Common myeloid progenitor, CD34-positive (primary cell): ENCODE data around the gene DCAKD.

Experiments
- CTCF ChIA-PET: fragments of 350-600 bp; sonication (Branson Sonifier 250); formaldehyde crosslinking; loops from one replicate; lab custom pipeline; 2021; ENCODE audit warnings: antibody characterized with exemption; lab: Charles Lee
- POLR2A ChIA-PET: fragments of 350-600 bp; sonication (Branson Sonifier 250); formaldehyde crosslinking; loops from one replicate; lab custom pipeline; 2021; ENCODE audit warnings: antibody characterized with exemption; lab: Charles Lee
- DNase-seq, 3 donors: peaks; one replicate each; pipeline versions ENCODE4 v3.0.0 to v3.0.0-alpha.2; 2013
- H3K27ac ChIP-seq, 2 experiments: 1 replicate in 1 of 2; 2 replicates in 1 of 2; pipeline ENCODE4 v1.7.0; 2013; ENCODE audit warnings: inconsistent platforms in 2 of 2, low read length in 2 of 2, mild to moderate bottlenecking in 2 of 2, low read depth in 1 of 2, moderate library complexity in 1 of 2; ENCODE audit not compliant: severe bottlenecking in 2 of 2, insufficient read depth in 1 of 2, poor library complexity in 1 of 2
- H3K27me3 ChIP-seq, 5 experiments: replicated peaks in 2 of 5; 1 replicate in 3 of 5; 2 replicates in 2 of 5; pipeline versions ENCODE4 v1.6.1 to v1.7.0; 2013; ENCODE audit warnings: low read length in 4 of 5, mild to moderate bottlenecking in 2 of 5, moderate library complexity in 2 of 5, inconsistent platforms in 1 of 5; ENCODE audit not compliant: insufficient read depth in 5 of 5, control insufficient read depth in 4 of 5
- H3K36me3 ChIP-seq, 4 experiments: 1 replicate in 2 of 4; 2 replicates in 2 of 4; pipeline versions ENCODE4 v1.6.1 to v1.7.0; 2013; ENCODE audit warnings: low read length in 3 of 4, control low read depth in 1 of 4, mild to moderate bottlenecking in 1 of 4; ENCODE audit not compliant: control insufficient read depth in 4 of 4, insufficient read depth in 4 of 4
- H3K4me1 ChIP-seq, 4 experiments: 1 replicate in 3 of 4; 2 replicates in 1 of 4; pipeline versions ENCODE4 v1.6.1 to v1.7.1; 2013; ENCODE audit warnings: low read length in 3 of 4, mild to moderate bottlenecking in 3 of 4, control low read depth in 1 of 4, inconsistent platforms in 1 of 4, moderate library complexity in 1 of 4; ENCODE audit not compliant: control insufficient read depth in 4 of 4, insufficient read depth in 4 of 4; ENCODE audit errors: control extremely low read depth in 1 of 4
- H3K4me3 ChIP-seq, 7 experiments: 1 replicate in 4 of 7; 2 replicates in 3 of 7; pipeline versions ENCODE4 v1.5.1 to v1.7.0; 2013; ENCODE audit warnings: mild to moderate bottlenecking in 7 of 7, low read length in 6 of 7, moderate library complexity in 6 of 7, inconsistent platforms in 2 of 7, low read depth in 2 of 7, control low read depth in 1 of 7; ENCODE audit not compliant: insufficient read depth in 4 of 7, control insufficient read depth in 1 of 7; ENCODE audit errors: extremely low read depth in 1 of 7
- H3K9me3 ChIP-seq, 5 experiments: 1 replicate in 4 of 5; 2 replicates in 1 of 5; pipeline versions ENCODE4 v1.6.1 to v1.7.1; 2013; ENCODE audit warnings: low read length in 4 of 5, mild to moderate bottlenecking in 2 of 5, inconsistent platforms in 1 of 5, low read depth in 1 of 5, moderate library complexity in 1 of 5; ENCODE audit not compliant: control insufficient read depth in 4 of 5, insufficient read depth in 2 of 5; ENCODE audit errors: control extremely low read depth in 1 of 5
- WGBS: methylation state at CpG from one replicate; pipeline ENCODE4 v1.1.5; 2013; ENCODE audit not compliant: insufficient coverage; 5-methylcytosine and 5-hydroxymethylcytosine counted together

The DCAKD gene

DNA sequence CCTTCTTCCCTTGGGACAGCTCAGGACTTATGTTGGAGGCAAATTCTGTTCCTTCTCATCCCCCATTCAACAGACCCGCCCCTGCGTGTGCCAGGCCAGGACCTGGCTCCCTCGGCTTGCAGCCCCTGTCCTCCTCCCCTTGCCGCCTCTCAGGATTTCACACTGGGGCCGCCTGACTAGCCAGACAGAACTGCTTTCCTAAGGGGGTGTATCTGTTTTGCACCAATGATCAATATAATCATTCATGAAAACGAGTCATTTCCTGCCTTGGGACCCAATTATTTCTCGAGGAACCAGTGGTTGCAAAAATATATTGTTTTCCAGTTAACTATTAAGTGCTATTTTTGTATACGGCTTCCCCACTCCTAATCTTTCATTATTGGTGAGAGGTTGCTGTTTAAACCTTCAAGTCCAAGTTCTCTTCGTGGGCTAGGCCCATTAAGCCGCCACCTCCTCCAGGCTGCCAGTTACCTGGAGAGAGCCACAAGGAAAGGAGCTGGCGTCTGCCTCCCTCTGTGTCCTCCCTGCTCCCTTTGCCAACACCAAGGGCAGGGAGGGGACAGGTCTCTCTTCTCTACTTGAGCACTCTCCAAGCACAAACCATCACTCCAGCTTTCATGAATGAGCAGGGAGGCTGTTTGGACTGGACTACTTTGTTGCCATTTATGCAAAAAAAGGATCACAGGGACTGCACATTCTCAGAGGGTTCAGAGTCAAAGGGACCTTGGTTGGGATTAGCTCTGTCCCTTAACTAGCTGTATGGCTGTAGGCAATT, 8.9 kb downstream of the DCAKD start:
- ChIA-PET CTCF (interaction anchor here (1.2 kb wide), 1 partner anchor 122 kb away, joined by 4 read pairs; no protein-coding TSS in a partner anchor), POLR2A (interaction anchor here (0.6 kb wide), 1 partner anchor 1792 kb away, joined by 3 read pairs; no protein-coding TSS in a partner anchor)
- Histone ChIP-seq H3K4me3 (no peak overlapping the region), H3K4me1 (peaks cover 0 to 1% (median 0%) of the 10 kb centered on the region in 4 experiments), H3K36me3 (peaks cover 0 to 10% (median 5%) of the 10 kb centered on the region in 4 experiments), H3K27ac (no peak overlapping the region), H3K27me3 (no peaks in the 10 kb centered on the region), H3K9me3 (no peaks in the 10 kb centered on the region)
- WGBS = 97% methylated on average over 5 of the region's 11 CpGs
- no peak for DNase-seq

DNA sequence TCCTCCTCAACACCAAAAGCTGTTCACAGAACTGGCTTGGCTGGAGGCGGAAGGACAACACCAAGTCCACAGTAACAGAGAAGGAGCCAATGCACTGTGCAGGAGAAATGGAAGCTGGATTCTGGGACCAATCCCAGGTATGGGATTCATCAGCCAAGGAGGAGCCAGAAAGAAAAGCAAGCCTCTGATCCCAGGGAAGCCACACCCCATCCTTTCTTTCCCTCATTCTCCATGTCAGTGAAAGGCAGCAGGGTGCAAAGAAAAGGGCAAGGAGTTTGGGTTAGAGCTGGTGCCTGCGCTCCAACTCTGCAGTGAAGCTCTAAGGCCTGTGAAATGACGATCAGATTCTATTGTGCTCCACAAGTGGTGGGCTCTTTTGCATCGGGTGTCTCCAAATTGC, 11.0 kb downstream of the DCAKD start:
- peaks cover 0 to 10% (median 9%) of the 10 kb centered on the region in 4 experiments for H3K36me3 ChIP-seq
- no peaks in the 10 kb centered on the region for H3K9me3 ChIP-seq
- WGBS = 100% methylated on average over 1 of the region's 4 CpGs
- ChIA-PET CTCF (interaction anchor here (4.2 kb wide), 1 partner anchor 20 kb away, joined by 23 read pairs; no protein-coding TSS in a partner anchor), POLR2A (no interaction called here)
- H3K4me1 ChIP-seq = peaks cover 0 to 1% (median 0%) of the 10 kb centered on the region in 4 experiments
- H3K27me3 ChIP-seq = no peaks in the 10 kb centered on the region
- H3K27ac ChIP-seq = no peak overlapping the region
- DNase-seq = no peak
- no peak overlapping the region for H3K4me3 ChIP-seq

DNA sequence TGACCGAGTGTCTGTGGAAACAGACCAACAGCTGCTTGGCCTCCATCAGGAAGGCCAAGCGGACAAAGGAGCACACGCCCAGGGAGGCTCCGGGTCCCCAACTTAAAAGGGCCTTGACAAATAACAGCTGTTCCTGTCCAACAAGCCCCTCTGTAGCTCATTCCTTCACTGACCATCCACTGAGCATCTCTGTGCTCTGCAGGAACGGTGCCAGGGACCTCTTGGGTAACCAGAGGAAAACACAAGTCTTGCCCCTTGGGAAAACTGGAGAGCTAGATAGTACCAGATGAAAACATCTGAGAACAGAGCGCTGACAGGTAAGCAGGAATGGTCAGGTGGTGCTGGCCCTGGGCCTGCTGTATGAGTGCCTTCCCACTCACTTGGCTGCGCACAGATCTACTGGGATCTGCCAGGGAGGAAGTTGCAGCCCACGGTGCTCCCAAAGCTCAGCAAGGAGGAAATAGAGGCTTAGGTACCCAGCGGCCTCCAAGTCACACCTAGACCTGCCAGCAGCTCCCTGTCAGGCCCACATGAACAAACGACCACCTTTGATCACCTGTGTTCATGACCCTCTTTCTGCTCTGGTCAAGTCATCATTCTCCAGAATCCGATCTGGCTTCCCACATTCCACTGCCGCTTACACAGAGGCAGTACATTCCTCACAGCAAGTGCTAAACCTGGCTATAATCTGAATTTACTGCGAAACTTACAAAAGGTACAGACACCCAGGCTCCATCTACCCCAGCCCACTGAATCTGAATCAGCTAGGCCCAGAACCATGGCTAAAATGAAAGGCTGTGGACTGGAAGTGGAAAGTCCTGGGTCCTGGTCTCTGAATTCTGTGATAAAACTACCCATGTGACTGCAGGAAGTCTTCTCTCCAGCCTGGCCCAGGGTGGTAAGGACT, 12.5 kb downstream of the DCAKD start:
- CTCF ChIA-PET = interaction anchor here (0.8 to 4.2 kb wide), 4 partner anchors 10 to 61 kb away, joined by 3 to 23 read pairs (median 3); no protein-coding TSS in a partner anchor
- no peak overlapping the region for H3K4me3 ChIP-seq
- no peak for DNase-seq
- H3K36me3 ChIP-seq = peaks cover 2 to 21% (median 16%) of the 10 kb centered on the region in 4 experiments
- POLR2A ChIA-PET = interaction anchor here (0.5 kb wide), 1 partner anchor 88 kb away, joined by 4 read pairs; no protein-coding TSS in a partner anchor
- 89% methylated on average over 12 of the region's 13 CpGs for WGBS
- H3K27ac ChIP-seq = peak overlapping the region in 1 of 2 experiments; percentile 34
- no peaks in the 10 kb centered on the region for H3K27me3 ChIP-seq
- peaks cover 0 to 1% (median 0%) of the 10 kb centered on the region in 4 experiments for H3K4me1 ChIP-seq
- H3K9me3 ChIP-seq = no peaks in the 10 kb centered on the region

DNA sequence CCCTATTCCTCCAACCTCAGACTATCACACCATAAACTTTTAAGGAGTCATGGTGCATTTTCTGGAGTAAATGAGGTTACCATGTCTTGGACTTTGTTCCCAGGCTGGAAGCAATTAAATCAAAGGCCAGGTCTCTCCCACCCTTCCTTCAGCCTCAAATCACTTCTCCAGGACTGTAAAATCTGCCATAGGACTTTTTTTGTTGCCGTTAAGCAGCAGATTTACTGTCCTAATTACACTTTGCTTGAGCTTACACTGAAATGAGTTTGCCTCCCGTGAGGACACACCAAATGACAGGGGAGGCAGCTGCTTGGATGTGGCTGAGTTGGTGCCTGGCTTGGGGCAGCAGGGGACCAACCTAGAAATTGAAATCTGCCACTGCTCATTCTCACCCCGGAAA, 14.7 kb downstream of the DCAKD start:
- ChIA-PET POLR2A (no interaction called here), CTCF (interaction anchor here (0.8 to 4.2 kb wide), 2 partner anchors 10 to 16 kb away, joined by 5 to 23 read pairs; no protein-coding TSS in a partner anchor)
- H3K4me1 ChIP-seq = peaks cover 0 to 1% (median 0%) of the 10 kb centered on the region in 4 experiments
- peaks cover 5 to 31% (median 24%) of the 10 kb centered on the region in 4 experiments for H3K36me3 ChIP-seq
- no peak overlapping the region for H3K27ac ChIP-seq
- H3K4me3 ChIP-seq = no peak overlapping the region
- no peaks in the 10 kb centered on the region for H3K9me3 ChIP-seq
- WGBS = 97% methylated on average over 2 of the region's 3 CpGs
- no peak for DNase-seq
- H3K27me3 ChIP-seq = no peaks in the 10 kb centered on the region

DNA sequence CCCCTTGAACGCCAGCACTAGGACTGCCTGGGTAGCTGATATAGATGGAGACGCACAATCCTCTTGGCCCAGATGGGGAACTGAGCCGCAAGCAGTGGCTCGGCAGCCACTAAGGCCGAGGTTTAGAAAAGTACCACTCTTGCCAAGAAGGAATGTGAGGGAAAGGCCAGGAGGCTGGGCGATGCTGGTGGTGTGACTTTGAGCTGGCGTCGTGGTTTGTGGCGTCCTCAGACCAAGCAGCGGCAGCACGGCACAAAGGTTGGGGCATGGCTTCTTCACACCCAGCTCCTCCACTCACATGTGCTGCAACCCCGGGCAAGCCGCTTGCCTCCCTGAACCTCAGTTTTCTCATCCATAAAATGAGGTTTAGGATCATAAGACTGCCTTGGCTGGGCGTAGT, 15.6 kb downstream of the DCAKD start:
- no peak overlapping the region for H3K4me3 ChIP-seq
- ChIA-PET CTCF (interaction anchor here (1.2 kb wide), 1 partner anchor 62 kb away, joined by 3 read pairs; no protein-coding TSS in a partner anchor), POLR2A (no interaction called here)
- H3K27ac ChIP-seq = no peak overlapping the region
- 96% methylated on average over 13 of the region's 14 CpGs for WGBS
- peaks cover 0 to 6% (median 2%) of the 10 kb centered on the region in 4 experiments for H3K4me1 ChIP-seq
- peaks cover 7 to 39% (median 32%) of the 10 kb centered on the region in 4 experiments for H3K36me3 ChIP-seq
- DNase-seq = no peak
- H3K27me3 ChIP-seq = no peaks in the 10 kb centered on the region
- no peaks in the 10 kb centered on the region for H3K9me3 ChIP-seq

DNA sequence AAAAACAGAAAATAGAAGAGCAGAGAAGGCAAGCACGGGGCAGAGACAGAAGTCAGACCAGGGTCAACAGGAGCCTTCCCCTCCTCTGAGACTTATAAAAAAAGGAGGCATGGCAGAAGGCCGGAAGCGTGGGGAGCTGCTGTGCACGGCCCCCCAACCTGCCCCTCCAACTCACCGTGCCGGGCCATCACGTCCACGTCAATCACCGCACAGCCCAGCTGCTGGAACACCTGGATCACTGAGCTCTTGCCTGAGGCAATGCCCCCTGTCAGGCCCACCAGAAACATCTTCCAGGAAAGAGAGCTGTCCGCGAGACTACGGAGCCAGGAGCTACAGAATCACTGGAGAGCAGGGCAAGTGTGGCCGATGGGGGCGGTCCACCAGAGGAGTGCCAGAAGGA, 16.8 kb downstream of the DCAKD start:
- Histone ChIP-seq H3K36me3 (peaks cover 9 to 51% (median 39%) of the 10 kb centered on the region in 4 experiments), H3K27ac (no peak overlapping the region), H3K4me3 (no peak overlapping the region), H3K27me3 (no peaks in the 10 kb centered on the region), H3K9me3 (no peaks in the 10 kb centered on the region), H3K4me1 (peaks cover 0 to 6% (median 2%) of the 10 kb centered on the region in 4 experiments)
- ChIA-PET CTCF (interaction anchor here (0.7 to 2.2 kb wide), 4 partner anchors 14 to 112 kb away, joined by 3 to 5 read pairs (median 3); no protein-coding TSS in a partner anchor), POLR2A (no interaction called here)
- DNase-seq = no peak
- WGBS = 99% methylated on average over 13 of the region's 14 CpGs
